Bronchus fibroblast of lung (primary cell): Measurements from ENCODE around the gene TAF13. TPM values are rescaled to one million over a fixed set of nuclear protein-coding genes. Genes with fewer than 3 reads are reported as not detected.

Source experiments
- total RNA-seq: library from RNA; depleted of rRNA; stranded (reverse); fragments of >200 nt; gene quantifications from 2 replicates; pipeline ENCODE4 v1.2.3, GENCODE V29; 2015

TAF13 gene
- 23.6 and 32.3 TPM in 2 replicates for total RNA-seq

GRCh38 chr1:109075531-109076490 lies at the start of gene TAF13:
TSS of gene TAF13 (minus strand) at chr1:109076003. CDS start at chr1:109075947, 56 bp downstream.

GRCh38 chr1:109113590-109114341 lies 38.0 kb upstream of the TAF13 start, which contains the start of gene ELAPOR1:
TSS of gene ELAPOR1 (plus strand) at chr1:109114115. CDS start at chr1:109114184, 69 bp downstream.

GRCh38 chr1:109090196-109091077 lies 14.6 kb upstream of the TAF13 start, which contains the start of gene TMEM167B:
TSS of gene TMEM167B (plus strand) at chr1:109090764. CDS start at chr1:109090873, 109 bp downstream.

GRCh38 chr1:109041621-109042468 lies 34.0 kb downstream of the TAF13 start, which contains the start of gene WDR47:
TSS of gene WDR47 (minus strand) at chr1:109042102. CDS start at chr1:109023512, 18,590 bp downstream.

Other genes starting within 250 kb of the TAF13 start
- 0.34 TPM in 1 of 2 replicates, not detected in the other for gene AKNAD1, start 218.9 kb downstream of the TAF13 start, total RNA-seq
- gene GPSM2, start 199.0 kb downstream of the TAF13 start, total RNA-seq: 43.9 and 49.4 TPM in 2 replicates
- 14.9 and 17.0 TPM in 2 replicates for gene CLCC1, start 112.5 kb downstream of the TAF13 start, total RNA-seq
- 7.3 and 8.1 TPM in 2 replicates for gene WDR47, start 33.9 kb downstream of the TAF13 start, total RNA-seq
- gene TMEM167B, start 14.8 kb upstream of the TAF13 start, total RNA-seq: 17.4 and 17.7 TPM in 2 replicates
- gene ELAPOR1, start 38.1 kb upstream of the TAF13 start, total RNA-seq: under 0.01 TPM in 1 of 2 replicates, not detected in the other
- 274 and 292 TPM in 2 replicates for gene SARS1, start 137.9 kb upstream of the TAF13 start, total RNA-seq
- gene CELSR2, start 173.5 kb upstream of the TAF13 start, total RNA-seq: 1.5 TPM in 2 replicates
- 50.4 TPM in 2 replicates for gene PSRC1, start 207.1 kb upstream of the TAF13 start, total RNA-seq
- not detected in 2 replicates for gene MYBPHL, start 231.0 kb upstream of the TAF13 start, total RNA-seq